Measurements from ENCODE around the gene FBXO45. TPM values are rescaled to one million over a fixed set of nuclear protein-coding genes. Genes with fewer than 3 reads are reported as not detected.

Gene FBXO45
- total RNA-seq, 4 donors from 2014 or later: 2.4 to 8.6 (median 5.3) TPM

GRCh38 chr3:196531418-196531817, 37.0 kb upstream of the FBXO45 start:
- 61 to 82% methylated on average over 3 to 4 of the region's 4 CpGs for WGBS, 2 donors (ENCODE audit: low coverage in 1 of 2)
- in situ Hi-C loops (cut with MboI; ENCODE audit: low pct_ligation_motif_present in 1 of 4, low pct_unique_long_range_greater_than_20kb in 1 of 4, low sequenced_read_pairs in 3 of 4) (no loop called here), intact Hi-C loops (cut with DNase I; ENCODE audit: low total_unique reads) (no loop called here)
- no peak for DNase-seq
- Histone ChIP-seq H3K9me3 (no peaks in the 10 kb centered on the region), H3K4me3 (no peak overlapping the region), H3K27ac (no peak overlapping the region), H3K36me3 (no peaks in the 10 kb centered on the region), H3K27me3 (no peaks in the 10 kb centered on the region), H3K4me1 (peaks cover 0 to 4% (median 0%) of the 10 kb centered on the region in 4 donors)
- TF ChIP-seq EP300 (IDR thresholded peaks at IDR 0.05; ENCODE audit: low read depth) (no peak), CTCF (IDR thresholded peaks at IDR 0.05) (no peak), POLR2A (IDR thresholded peaks at IDR 0.05) (no peak), POLR2AphosphoS5 (IDR thresholded peaks at IDR 0.05) (no peak)

- WGBS, 2 donors (ENCODE audit: low coverage in 1 of 2): 57% methylated on average over 14 of the region's 14 CpGs; no CpG with 5 or more reads in 1 of the 2 donors
- Histone ChIP-seq H3K9me3 (no peaks in the 10 kb centered on the region), H3K4me1 (peaks cover 0 to 4% (median 0%) of the 10 kb centered on the region in 4 donors), H3K27ac (no peak overlapping the region), H3K4me3 (no peak overlapping the region), H3K36me3 (no peaks in the 10 kb centered on the region), H3K27me3 (no peaks in the 10 kb centered on the region)
- in situ Hi-C loops (cut with MboI; ENCODE audit: low pct_ligation_motif_present in 1 of 4, low pct_unique_long_range_greater_than_20kb in 1 of 4, low sequenced_read_pairs in 3 of 4) (no loop called here), intact Hi-C loops (cut with DNase I; ENCODE audit: low total_unique reads) (no loop called here)
- TF ChIP-seq CTCF (IDR thresholded peaks at IDR 0.05): no peak
- TF ChIP-seq POLR2A (IDR thresholded peaks at IDR 0.05): no peak
- no peak for TF ChIP-seq EP300 (IDR thresholded peaks at IDR 0.05; ENCODE audit: low read depth)
- TF ChIP-seq POLR2AphosphoS5 (IDR thresholded peaks at IDR 0.05): no peak
- no peak for DNase-seq
Observed at GRCh38 chr3:196533260-196533681, 35.2 kb upstream of the FBXO45 start.

- in situ Hi-C loops (cut with MboI; ENCODE audit: low pct_ligation_motif_present in 1 of 4, low pct_unique_long_range_greater_than_20kb in 1 of 4, low sequenced_read_pairs in 3 of 4): no loop called here
- TF ChIP-seq EP300 (IDR thresholded peaks at IDR 0.05; ENCODE audit: low read depth) (no peak), CTCF (IDR thresholded peaks at IDR 0.05) (peak; percentile 48 to 64 (median 57)), POLR2AphosphoS5 (IDR thresholded peaks at IDR 0.05) (no peak), POLR2A (IDR thresholded peaks at IDR 0.05) (no peak)
- peak; percentile 44 for DNase-seq
- Histone ChIP-seq H3K9me3 (no peaks in the 10 kb centered on the region), H3K27me3 (no peaks in the 10 kb centered on the region), H3K27ac (no peak overlapping the region), H3K4me3 (no peak overlapping the region), H3K36me3 (no peaks in the 10 kb centered on the region), H3K4me1 (no peaks in the 10 kb centered on the region)
- WGBS, 2 donors (ENCODE audit: low coverage in 1 of 2): 34 to 50% methylated on average over 9 to 18 of the region's 18 CpGs
- intact Hi-C loops (cut with DNase I; ENCODE audit: low total_unique reads): no loop called here
Observed at GRCh38 chr3:196537319-196537984, 31.0 kb upstream of the FBXO45 start.

- Histone ChIP-seq H3K36me3 (no peaks in the 10 kb centered on the region), H3K27ac (no peak overlapping the region), H3K4me3 (no peak overlapping the region), H3K9me3 (no peaks in the 10 kb centered on the region), H3K4me1 (no peaks in the 10 kb centered on the region), H3K27me3 (no peaks in the 10 kb centered on the region)
- 66 to 88% methylated on average over 2 to 6 of the region's 6 CpGs for WGBS, 2 donors (ENCODE audit: low coverage in 1 of 2)
- in situ Hi-C loops (cut with MboI; ENCODE audit: low pct_ligation_motif_present in 1 of 4, low pct_unique_long_range_greater_than_20kb in 1 of 4, low sequenced_read_pairs in 3 of 4) (no loop called here), intact Hi-C loops (cut with DNase I; ENCODE audit: low total_unique reads) (no loop called here)
- DNase-seq: no peak
- TF ChIP-seq EP300 (IDR thresholded peaks at IDR 0.05; ENCODE audit: low read depth): no peak
- TF ChIP-seq POLR2A (IDR thresholded peaks at IDR 0.05): no peak
Observed at GRCh38 chr3:196541684-196542445, 26.6 kb upstream of the FBXO45 start.

Measured in transverse colon (tissue), 4 donors.